Neuronal stem cell (in vitro differentiated cells): ENCODE results near the gene RXYLT1.

Source experiments
- DNase-seq: peaks from one replicate; pipeline ENCODE4 v3.0.0-alpha.2; 2013; ENCODE audit warnings: low spot score
- H2AFZ ChIP-seq: one replicate; pipeline ENCODE4 v1.6.1; 2013; ENCODE audit warnings: mild to moderate bottlenecking, low read length, inconsistent platforms
- H2AK5ac ChIP-seq: 2 replicates; pipeline ENCODE4 v1.6.1; 2013; ENCODE audit warnings: low read depth, mild to moderate bottlenecking, inconsistent platforms, low read length, moderate library complexity, mixed read lengths
- H2BK120ac ChIP-seq: 2 replicates; pipeline ENCODE4 v1.6.1; 2013; ENCODE audit warnings: low read depth, mild to moderate bottlenecking, inconsistent platforms, low read length, moderate library complexity, mixed read lengths
- H2BK12ac ChIP-seq: one replicate; pipeline ENCODE4 v1.6.1; 2013; ENCODE audit warnings: low read length, inconsistent platforms
- H2BK15ac ChIP-seq: 2 replicates; pipeline ENCODE4 v1.6.1; 2013; ENCODE audit warnings: mild to moderate bottlenecking, low read length, inconsistent platforms, mixed read lengths
- H2BK5ac ChIP-seq: one replicate; pipeline ENCODE4 v1.6.1; 2013; ENCODE audit warnings: inconsistent platforms, mild to moderate bottlenecking, low read length, moderate library complexity
- H3K14ac ChIP-seq: one replicate; pipeline ENCODE4 v1.6.1; 2013; ENCODE audit warnings: low read length, inconsistent platforms
- H3K18ac ChIP-seq: 2 replicates; pipeline ENCODE4 v1.6.1; 2013; ENCODE audit warnings: low read length, inconsistent platforms
- H3K23ac ChIP-seq: 2 replicates; pipeline ENCODE4 v1.6.1; 2013; ENCODE audit warnings: low read depth, mild to moderate bottlenecking, mixed read lengths, low read length, inconsistent platforms; ENCODE audit not compliant: poor library complexity
- H3K27ac ChIP-seq: replicated peaks from 3 replicates; pipeline ENCODE4 v1.5.1; 2013; ENCODE audit warnings: low read length, inconsistent platforms
- H3K27me3 ChIP-seq, 3 experiments: 2 replicates each; pipeline ENCODE4 v1.6.1; 2013; ENCODE audit warnings: low read length in 3 of 3, mild to moderate bottlenecking in 2 of 3, inconsistent platforms in 1 of 3, low read depth in 1 of 3, mixed read lengths in 1 of 3, moderate library complexity in 1 of 3; ENCODE audit not compliant: control insufficient read depth in 3 of 3, insufficient read depth in 3 of 3
- H3K36me3 ChIP-seq, 2 donors: replicated peaks in 1 of 2; 2 replicates each; pipeline ENCODE4 v1.6.1; 2013; ENCODE audit warnings: low read length in 2 of 2; ENCODE audit not compliant: control insufficient read depth in 2 of 2, insufficient read depth in 2 of 2
- H3K4ac ChIP-seq: 2 replicates; pipeline ENCODE4 v1.6.1; 2013; ENCODE audit warnings: inconsistent platforms, mild to moderate bottlenecking, low read length, moderate library complexity
- H3K4me1 ChIP-seq, 2 donors: 1 replicate in 1 of 2; 2 replicates in 1 of 2; pipeline ENCODE4 v1.6.1; 2013; ENCODE audit warnings: low read length in 2 of 2, low read depth in 1 of 2; ENCODE audit not compliant: control insufficient read depth in 2 of 2, insufficient read depth in 1 of 2
- H3K4me2 ChIP-seq: one replicate; pipeline ENCODE4 v1.6.1; 2013; ENCODE audit warnings: mild to moderate bottlenecking, low read length, inconsistent platforms; ENCODE audit not compliant: insufficient read depth, poor library complexity, severe bottlenecking
- H3K4me3 ChIP-seq, 2 donors: 2 replicates each; pipeline ENCODE4 v1.5.1; 2013; ENCODE audit warnings: low read length in 2 of 2, mild to moderate bottlenecking in 2 of 2, inconsistent platforms in 1 of 2, moderate library complexity in 1 of 2
- H3K79me1 ChIP-seq: one replicate; pipeline ENCODE4 v1.6.1; 2013; ENCODE audit warnings: low read depth, mild to moderate bottlenecking, inconsistent platforms, low read length, moderate library complexity
- H3K9ac ChIP-seq: one replicate; pipeline ENCODE4 v1.6.1; 2013; ENCODE audit warnings: mild to moderate bottlenecking, low read depth, low read length, inconsistent platforms; ENCODE audit not compliant: poor library complexity
- H3K9me3 ChIP-seq, 2 donors: replicated peaks in 1 of 2; 2 replicates each; pipeline versions ENCODE3 to v1.6.1; 2013; ENCODE audit warnings: low read length in 2 of 2, mild to moderate bottlenecking in 2 of 2, inconsistent platforms in 1 of 2, low read depth in 1 of 2, mixed read lengths in 1 of 2, moderate library complexity in 1 of 2; ENCODE audit not compliant: control insufficient read depth in 2 of 2, insufficient read depth in 1 of 2
- H4K8ac ChIP-seq: one replicate; pipeline ENCODE4 v1.6.1; 2013; ENCODE audit warnings: low read depth, mild to moderate bottlenecking, inconsistent platforms, low read length, moderate library complexity
- H4K91ac ChIP-seq: one replicate; pipeline ENCODE4 v1.6.1; 2013; ENCODE audit warnings: low read length, low read depth, mild to moderate bottlenecking, inconsistent platforms; ENCODE audit not compliant: poor library complexity
- WGBS, 2 donors: extraction: QIAGEN DNeasy Blood & Tissue Kit; methylation state at CpG; one replicate each; pipeline ENCODE4 v1.1.7; 2013; ENCODE audit warnings: missing lambda C conversion rate in 2 of 2, mixed read lengths in 1 of 2; ENCODE audit not compliant: insufficient read length in 2 of 2, insufficient replicate concordance in 1 of 2; ENCODE audit errors: extremely low coverage in 2 of 2; 5-methylcytosine and 5-hydroxymethylcytosine counted together

RXYLT1 gene

DNA sequence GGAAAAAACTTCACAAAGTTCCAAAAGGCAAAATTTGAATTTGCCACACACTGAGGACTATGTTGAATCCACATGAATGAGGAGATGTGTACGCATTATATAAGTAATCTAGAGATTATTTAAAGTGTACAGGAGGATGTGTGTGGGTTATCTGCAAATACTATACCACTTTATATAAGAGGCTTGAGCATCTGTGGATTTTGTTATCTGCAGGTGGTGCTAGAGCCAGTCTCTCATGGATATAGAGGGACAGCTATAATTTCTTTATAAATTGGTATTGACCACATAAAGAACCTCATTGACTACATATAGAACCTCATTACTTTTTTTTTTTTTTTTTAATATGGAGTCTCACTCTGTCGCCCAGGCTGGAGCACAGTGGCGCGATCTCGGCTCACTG is 32.2 kb upstream of the RXYLT1 start:
- Histone ChIP-seq H2BK15ac (no peak overlapping the region), H2AK5ac (no peak overlapping the region), H4K8ac (no peak overlapping the region), H3K27ac (no peak overlapping the region), H2BK120ac (no peak overlapping the region), H2BK12ac (no peak overlapping the region), H3K4me2 (no peak overlapping the region), H3K9ac (no peak overlapping the region), H2BK5ac (no peak overlapping the region), H3K23ac (no peak overlapping the region), H3K36me3 (no peaks in the 10 kb centered on the region), H4K91ac (no peak overlapping the region), H3K9me3 (no peaks in the 10 kb centered on the region), H3K4me3 (no peak overlapping the region), H3K4ac (no peak overlapping the region), H2AFZ (no peak overlapping the region), H3K18ac (no peak overlapping the region), H3K79me1 (no peaks in the 10 kb centered on the region), H3K4me1 (no peaks in the 10 kb centered on the region), H3K14ac (no peak overlapping the region), H3K27me3 (no peaks in the 10 kb centered on the region)
- no peak for DNase-seq
- WGBS, 2 donors = no CpG with 5 or more reads among the region's 5 CpGs

DNA sequence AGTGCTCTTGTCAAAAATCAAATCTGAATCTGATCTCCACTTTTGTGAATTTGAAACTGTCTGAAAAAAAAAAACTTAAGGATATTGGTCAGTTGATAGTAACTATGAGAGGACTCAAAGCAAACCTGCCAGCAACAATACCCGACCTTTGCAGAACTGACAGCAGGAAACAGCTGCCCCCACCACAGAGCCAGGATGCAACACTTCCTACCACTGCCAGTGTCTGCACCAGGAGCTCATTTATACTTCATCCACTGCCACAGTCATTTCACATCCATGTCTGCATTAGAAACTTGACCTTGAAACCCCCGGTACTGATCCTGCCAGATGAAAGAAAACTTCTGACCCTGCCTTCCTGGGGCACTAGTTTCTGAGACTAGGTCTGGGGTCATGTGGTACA is 27.4 kb upstream of the RXYLT1 start:
- H2BK5ac ChIP-seq = no peak overlapping the region
- H3K4me2 ChIP-seq = no peak overlapping the region
- no peak overlapping the region for H4K8ac ChIP-seq
- H3K4ac ChIP-seq = no peak overlapping the region
- H2BK15ac ChIP-seq = no peak overlapping the region
- no peak overlapping the region for H2BK12ac ChIP-seq
- DNase-seq = no peak
- no peak overlapping the region for H2AK5ac ChIP-seq
- H3K27me3 ChIP-seq = no peaks in the 10 kb centered on the region
- no peaks in the 10 kb centered on the region for H3K4me1 ChIP-seq
- H3K23ac ChIP-seq = no peak overlapping the region
- H4K91ac ChIP-seq = no peak overlapping the region
- H3K18ac ChIP-seq = no peak overlapping the region
- H3K27ac ChIP-seq = no peak overlapping the region
- no peak overlapping the region for H2AFZ ChIP-seq
- no peaks in the 10 kb centered on the region for H3K9me3 ChIP-seq
- H3K4me3 ChIP-seq = no peak overlapping the region
- H3K9ac ChIP-seq = no peak overlapping the region
- H2BK120ac ChIP-seq = no peak overlapping the region
- H3K36me3 ChIP-seq = no peaks in the 10 kb centered on the region
- H3K14ac ChIP-seq = no peak overlapping the region
- no CpG with 5 or more reads among the region's 2 CpGs for WGBS, 2 donors
- H3K79me1 ChIP-seq = no peaks in the 10 kb centered on the region

DNA sequence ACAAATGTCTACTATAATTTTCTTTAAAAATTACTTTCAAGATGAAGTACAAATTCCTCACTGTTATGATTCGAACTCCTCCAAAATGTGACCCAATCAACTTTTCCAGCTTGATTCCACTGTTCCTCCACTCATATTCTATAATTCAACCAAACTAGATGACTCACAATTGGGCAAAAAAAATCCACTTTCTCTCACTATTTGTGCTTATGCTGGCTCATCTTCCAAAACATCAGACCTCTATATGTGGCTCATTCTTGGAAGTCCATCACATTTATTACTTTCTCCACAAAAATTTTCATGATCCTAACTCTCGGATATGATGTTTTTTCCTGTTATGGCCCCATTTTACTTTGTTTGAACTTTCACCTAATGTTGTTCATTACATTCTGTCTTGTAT is 26.9 kb upstream of the RXYLT1 start:
- H3K36me3 ChIP-seq = no peaks in the 10 kb centered on the region
- H2BK12ac ChIP-seq = no peak overlapping the region
- H2AFZ ChIP-seq = no peak overlapping the region
- no peaks in the 10 kb centered on the region for H3K9me3 ChIP-seq
- H3K79me1 ChIP-seq = no peaks in the 10 kb centered on the region
- no peak overlapping the region for H3K4me2 ChIP-seq
- H3K14ac ChIP-seq = no peak overlapping the region
- no peak overlapping the region for H3K27ac ChIP-seq
- H3K4me3 ChIP-seq = no peak overlapping the region
- no peak for DNase-seq
- H3K27me3 ChIP-seq = no peaks in the 10 kb centered on the region
- H3K4ac ChIP-seq = no peak overlapping the region
- no peak overlapping the region for H2AK5ac ChIP-seq
- no peak overlapping the region for H2BK15ac ChIP-seq
- H2BK5ac ChIP-seq = no peak overlapping the region
- H3K9ac ChIP-seq = no peak overlapping the region
- no peak overlapping the region for H3K23ac ChIP-seq
- no peaks in the 10 kb centered on the region for H3K4me1 ChIP-seq
- H2BK120ac ChIP-seq = no peak overlapping the region
- H4K91ac ChIP-seq = no peak overlapping the region
- WGBS, 2 donors = no CpG with 5 or more reads among the region's 2 CpGs
- H3K18ac ChIP-seq = no peak overlapping the region
- no peak overlapping the region for H4K8ac ChIP-seq

DNA sequence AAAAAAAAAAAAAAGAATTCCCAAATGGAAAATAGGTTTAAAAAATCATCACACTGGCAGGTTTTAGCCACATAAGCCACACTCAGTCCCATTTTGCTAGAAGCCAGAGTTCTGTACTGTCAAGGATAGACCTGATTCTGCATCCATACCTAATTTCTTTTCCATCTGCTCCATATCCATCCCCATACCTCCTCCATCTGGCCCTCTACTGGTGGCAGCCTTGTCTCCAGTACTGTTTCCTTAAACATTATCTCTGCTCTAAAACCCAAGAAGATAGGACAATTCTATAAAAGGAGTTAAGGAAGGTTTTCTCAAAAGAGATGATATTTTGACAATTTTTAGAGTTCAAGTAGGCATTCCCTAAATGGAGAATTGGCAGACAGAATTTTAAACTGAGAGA is 26.0 kb upstream of the RXYLT1 start:
- Histone ChIP-seq H2AK5ac (no peak overlapping the region), H3K9ac (no peak overlapping the region), H3K4me1 (peaks cover 0 to 1% of the 10 kb centered on the region in 2 donors), H3K4me3 (no peak overlapping the region), H3K4ac (no peak overlapping the region), H4K91ac (no peak overlapping the region), H2BK120ac (no peak overlapping the region), H3K4me2 (no peak overlapping the region), H3K18ac (no peak overlapping the region), H3K9me3 (no peaks in the 10 kb centered on the region), H3K27ac (no peak overlapping the region), H2BK15ac (no peak overlapping the region), H4K8ac (no peak overlapping the region), H2BK12ac (no peak overlapping the region), H2BK5ac (no peak overlapping the region), H3K36me3 (no peaks in the 10 kb centered on the region), H3K23ac (no peak overlapping the region), H3K14ac (no peak overlapping the region), H3K79me1 (no peaks in the 10 kb centered on the region), H3K27me3 (no peaks in the 10 kb centered on the region), H2AFZ (no peak overlapping the region)
- no peak for DNase-seq
